GM21786 (cell line): Measurements from ENCODE around the gene SLC27A5.
"Not testable (repeated sequence)": the region's sequence is repeated elsewhere in the genome, so short reads cannot be mapped to it uniquely, and the experiment has no call there.

ENCODE experiments used
- ATAC-seq: cut with Tn5 transposase; IDR thresholded peaks from one replicate; pipeline ENCODE4 v1.9.1; 2021; ENCODE audit not compliant: unreplicated experiment

The SLC27A5 gene

DNA sequence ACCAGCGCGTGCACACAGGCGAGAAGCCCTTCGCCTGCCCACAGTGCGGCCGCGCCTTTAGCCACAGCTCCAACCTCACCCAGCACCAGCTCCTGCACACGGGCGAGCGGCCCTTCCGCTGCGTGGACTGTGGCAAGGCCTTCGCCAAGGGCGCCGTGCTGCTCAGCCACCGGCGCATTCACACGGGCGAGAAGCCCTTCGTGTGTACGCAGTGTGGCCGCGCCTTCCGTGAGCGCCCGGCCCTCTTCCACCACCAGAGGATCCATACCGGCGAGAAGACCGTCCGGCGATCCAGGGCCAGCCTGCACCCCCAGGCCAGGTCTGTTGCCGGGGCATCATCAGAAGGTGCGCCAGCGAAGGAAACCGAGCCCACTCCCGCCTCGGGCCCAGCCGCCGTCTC lies 40.1 kb downstream of the SLC27A5 start:
- no peak for ATAC-seq

- not testable (repeated sequence) for ATAC-seq
These were observed 40.8 kb downstream of the SLC27A5 start for GRCh38 chr19:58470837-58471543.

DNA sequence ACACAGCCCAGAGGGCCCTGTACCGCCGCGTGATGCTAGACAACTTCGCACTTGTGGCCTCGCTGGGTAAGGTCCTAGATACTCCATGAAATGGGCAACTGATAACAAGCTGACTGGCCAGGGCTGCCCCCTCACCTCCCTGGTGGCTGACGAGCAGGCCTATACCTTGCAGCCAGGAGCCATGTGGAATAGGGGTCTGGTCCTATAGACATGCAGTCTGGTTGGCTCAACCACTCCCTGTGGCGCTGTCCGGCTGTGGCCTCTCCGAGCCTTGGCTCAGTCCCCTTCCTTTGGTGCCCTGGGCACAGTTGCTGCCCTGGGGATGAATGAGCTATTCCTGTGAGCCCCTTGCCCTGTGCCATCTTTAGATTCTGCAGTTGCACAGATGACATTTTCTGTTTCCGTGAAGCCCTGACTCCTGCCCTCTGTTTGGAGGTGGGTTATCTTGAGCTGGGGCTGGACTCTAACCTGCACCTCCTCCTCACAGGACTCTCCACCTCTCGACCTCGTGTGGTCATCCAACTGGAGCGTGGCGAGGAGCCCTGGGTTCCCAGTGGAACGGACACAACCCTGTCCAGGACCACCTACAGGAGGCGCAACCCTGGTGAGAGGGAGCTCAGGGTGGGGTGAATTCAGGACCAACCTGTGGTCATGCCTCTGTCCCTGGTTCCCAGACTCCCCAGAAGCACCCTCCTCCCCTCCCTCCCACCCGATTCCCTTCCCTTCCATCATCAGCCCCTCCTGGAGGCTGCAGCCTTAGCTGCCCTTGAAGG lies 42.4 kb downstream of the SLC27A5 start:
- ATAC-seq, result no peak

DNA sequence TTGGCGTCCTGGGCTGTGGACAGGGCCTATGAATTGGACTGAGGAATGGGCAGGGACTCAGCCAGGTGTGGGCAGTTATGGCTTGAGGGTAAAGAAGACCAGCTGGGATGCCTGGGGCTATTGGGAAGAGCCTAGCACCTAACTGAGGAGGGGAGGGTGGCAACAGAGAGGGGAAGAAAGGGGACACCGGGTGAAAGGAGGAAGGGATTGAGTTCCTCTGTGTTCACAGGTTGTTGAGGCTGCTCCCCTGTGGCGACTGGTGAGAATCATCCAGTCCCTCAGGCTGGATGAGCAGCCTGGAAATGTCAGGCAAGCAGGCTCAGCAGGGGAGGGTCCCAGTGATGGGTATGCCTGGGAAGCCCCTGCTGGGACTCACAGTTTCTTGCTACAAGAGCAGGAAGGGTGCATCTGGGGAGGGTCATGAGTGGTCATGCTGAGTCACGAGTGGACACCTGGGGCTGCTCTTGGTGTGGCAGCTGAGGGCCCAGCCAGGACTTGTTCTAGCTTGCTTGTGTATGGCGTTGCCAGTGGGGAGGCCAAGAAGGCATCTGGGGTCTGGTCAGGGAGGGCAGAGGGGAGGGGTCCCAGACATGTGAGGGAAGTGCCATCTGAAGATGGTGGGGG lies 43.5 kb downstream of the SLC27A5 start:
- no peak for ATAC-seq

GRCh38 chr19:58466760-58467589 lies 44.8 kb downstream of the SLC27A5 start, which contains the start of gene ZNF324:
Gene ZNF324 (plus strand): TSS chr19:58467080. CDS start chr19:58469186, 2,106 bp downstream.
- peak; percentile 97 for ATAC-seq

DNA sequence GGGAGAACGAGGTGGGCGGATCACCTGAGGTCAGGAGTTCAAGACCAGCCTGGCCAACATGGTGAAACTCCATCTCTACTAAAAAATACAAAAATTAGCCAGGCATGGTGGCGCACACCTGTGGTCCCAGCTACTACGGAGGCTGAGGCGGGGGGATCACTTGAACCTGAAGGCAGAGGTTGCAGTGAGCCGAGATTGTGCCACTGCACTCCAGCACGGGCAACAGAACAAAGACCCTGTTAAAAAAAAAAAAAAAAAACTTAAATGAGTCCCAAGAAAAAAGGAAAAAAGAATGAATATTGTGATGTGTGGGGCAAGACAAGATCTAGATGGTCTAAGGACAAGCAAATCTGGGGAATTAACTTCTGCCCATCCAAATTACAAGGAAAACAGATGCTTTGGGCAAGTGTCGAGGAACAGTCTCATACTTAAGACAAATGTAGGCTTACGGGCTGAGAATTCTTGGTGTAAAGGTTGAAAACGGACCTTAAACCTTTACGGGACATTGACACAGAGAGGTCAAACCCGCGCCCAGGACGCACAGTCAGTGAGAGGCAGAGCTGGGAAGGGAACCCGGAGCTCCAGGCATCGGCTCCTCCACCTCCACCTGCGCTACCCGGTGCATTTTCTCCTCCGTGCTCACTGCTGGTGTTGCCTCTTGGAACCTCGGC lies 45.6 kb downstream of the SLC27A5 start:
- ATAC-seq, result peak; percentile 13

DNA sequence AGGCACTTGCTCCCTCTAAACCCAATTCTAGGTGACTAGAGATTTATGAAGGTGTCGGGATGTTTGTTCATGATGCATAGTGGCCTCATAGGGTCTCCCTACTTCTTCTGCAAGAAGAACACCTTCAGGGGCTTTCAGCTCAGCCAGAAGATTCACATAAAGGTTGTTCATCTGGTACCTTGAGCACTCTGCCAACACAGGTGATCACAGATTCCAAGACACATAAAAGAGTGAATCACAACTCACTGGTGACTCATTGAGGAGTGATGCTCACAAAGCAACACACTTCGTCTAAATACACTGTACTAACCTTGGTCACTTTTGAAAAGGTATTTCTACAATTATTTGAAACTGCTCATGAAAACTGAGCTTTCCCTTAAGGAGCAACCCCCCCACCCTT lies 51.8 kb downstream of the SLC27A5 start:
- no peak for ATAC-seq

GRCh38 chr19:58456111-58456510 lies 55.7 kb downstream of the SLC27A5 start:
- no peak for ATAC-seq

GRCh38 chr19:58455306-58455705 lies 56.5 kb downstream of the SLC27A5 start:
- ATAC-seq, result no peak

DNA sequence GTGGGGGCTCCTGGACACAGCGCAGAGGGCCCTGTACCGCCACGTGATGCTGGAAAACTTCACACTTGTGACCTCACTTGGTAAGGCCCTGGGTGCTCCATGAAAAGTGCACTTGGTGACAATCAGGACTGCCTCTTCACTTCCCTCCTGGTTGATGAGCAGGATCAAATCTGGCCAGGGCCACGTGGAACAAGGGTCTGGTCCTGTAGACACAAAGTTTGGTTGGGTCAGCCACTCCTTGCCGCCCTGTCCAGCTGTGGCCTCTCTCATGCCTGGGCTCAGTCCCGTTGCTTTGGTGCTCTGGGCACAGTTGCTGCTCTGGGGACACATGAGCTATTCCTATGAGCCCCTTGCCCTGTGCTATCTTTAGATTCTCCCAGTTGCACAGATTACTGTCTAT lies 58.0 kb downstream of the SLC27A5 start:
- no peak for ATAC-seq

DNA sequence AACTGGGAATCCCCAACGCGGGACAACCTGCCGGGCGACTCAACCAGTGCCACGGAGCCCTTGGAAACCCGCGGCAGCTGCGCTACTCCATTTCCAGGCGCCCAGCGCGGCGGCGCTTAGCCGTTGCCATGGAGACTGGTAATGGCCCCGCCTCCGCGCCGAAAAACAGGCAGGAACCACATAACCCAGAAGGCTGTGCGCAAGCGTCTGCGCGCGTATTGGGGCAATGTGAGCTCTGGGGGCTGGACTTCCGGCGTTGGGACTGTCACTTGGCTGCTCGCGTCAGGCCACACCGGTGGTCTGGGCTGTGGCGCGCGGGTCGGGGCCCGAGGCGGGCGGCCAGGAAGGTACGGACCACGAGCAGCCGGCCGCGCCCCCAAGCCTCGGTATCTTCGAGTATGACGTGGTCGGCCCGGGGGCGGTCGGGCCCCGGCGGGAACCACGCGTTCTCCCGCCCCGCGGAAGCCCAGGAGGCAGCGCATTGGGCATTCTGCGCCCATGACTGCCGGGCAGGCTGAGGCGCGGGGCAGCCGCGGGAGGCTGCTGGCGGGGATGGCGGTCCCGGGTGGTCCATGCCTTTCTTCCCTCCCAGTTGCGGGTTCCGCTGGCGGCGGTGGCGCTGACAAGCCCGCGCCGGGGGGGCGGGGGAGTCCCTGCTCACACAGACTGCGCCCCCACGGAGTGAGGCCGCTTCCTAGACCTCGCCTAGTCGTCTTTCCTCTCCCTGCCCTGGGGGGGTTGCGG lies 60.3 kb downstream of the SLC27A5 start, which contains the start of gene ZNF324B:
ZNF324B (plus strand) TSS at position 265 of the 744 bp plus-strand sequence. CDS start 2,080 bp downstream, outside the sequence.
- ATAC-seq, result peak; percentile 95

- ATAC-seq, result no peak
These were observed 60.9 kb downstream of the SLC27A5 start for GRCh38 chr19:58450856-58451357.

DNA sequence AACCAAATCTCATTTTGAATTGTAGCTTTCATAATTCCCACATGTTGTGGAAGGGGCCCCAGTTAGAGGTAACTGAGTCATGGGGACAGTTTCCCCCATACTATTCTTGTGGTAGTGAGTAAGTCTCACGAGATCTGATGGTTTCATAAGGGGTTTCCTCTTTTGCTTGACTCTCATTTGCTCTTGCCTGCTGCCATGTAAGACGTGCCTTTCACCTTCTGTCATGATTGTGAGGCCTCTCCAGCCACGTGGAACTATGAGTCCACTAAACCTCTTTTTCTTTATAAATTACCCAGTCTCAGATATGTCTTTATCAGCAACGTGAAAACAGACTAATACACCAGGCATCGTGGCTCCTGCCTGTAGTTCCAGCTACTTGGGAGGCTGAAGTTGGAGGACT lies 61.8 kb downstream of the SLC27A5 start:
- ATAC-seq, result not testable (repeated sequence)

DNA sequence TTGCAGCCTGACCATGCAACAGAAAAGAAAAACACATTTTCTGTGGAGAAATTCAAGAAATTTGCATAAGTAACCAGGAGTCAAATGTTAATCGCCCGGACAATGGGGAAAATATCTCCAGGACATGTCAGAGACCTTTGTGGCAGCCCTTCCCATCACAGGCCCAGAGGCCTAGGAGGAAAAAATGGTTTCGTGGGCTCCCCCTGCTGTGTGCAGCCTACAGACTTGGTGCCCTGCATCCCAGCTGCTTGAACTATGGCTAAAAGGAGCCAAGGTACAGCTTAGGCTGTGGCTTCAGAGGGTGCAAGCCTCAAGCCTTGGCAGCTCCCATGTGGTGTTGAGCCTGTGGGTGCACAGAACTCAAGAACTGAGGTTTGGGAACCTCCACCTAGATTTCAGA lies 62.9 kb downstream of the SLC27A5 start:
- not testable (repeated sequence) for ATAC-seq
